NB4 (cell line): ENCODE results near the gene UBFD1.

Experiments
- CTCF ChIP-seq: IDR thresholded peaks from one replicate; pipeline ENCODE4 v1.5.1; 2012; ENCODE audit warnings: low read depth, low read length
- MAX ChIP-seq: IDR thresholded peaks from 2 replicates; pipeline ENCODE4 v1.6.1; 2011; ENCODE audit warnings: low read depth, low read length
- POLR2A ChIP-seq: IDR thresholded peaks from 2 replicates; pipeline ENCODE4 v1.6.1; 2011; ENCODE audit warnings: mild to moderate bottlenecking; ENCODE audit not compliant: insufficient read length; ENCODE audit errors: extremely low read depth

DNA sequence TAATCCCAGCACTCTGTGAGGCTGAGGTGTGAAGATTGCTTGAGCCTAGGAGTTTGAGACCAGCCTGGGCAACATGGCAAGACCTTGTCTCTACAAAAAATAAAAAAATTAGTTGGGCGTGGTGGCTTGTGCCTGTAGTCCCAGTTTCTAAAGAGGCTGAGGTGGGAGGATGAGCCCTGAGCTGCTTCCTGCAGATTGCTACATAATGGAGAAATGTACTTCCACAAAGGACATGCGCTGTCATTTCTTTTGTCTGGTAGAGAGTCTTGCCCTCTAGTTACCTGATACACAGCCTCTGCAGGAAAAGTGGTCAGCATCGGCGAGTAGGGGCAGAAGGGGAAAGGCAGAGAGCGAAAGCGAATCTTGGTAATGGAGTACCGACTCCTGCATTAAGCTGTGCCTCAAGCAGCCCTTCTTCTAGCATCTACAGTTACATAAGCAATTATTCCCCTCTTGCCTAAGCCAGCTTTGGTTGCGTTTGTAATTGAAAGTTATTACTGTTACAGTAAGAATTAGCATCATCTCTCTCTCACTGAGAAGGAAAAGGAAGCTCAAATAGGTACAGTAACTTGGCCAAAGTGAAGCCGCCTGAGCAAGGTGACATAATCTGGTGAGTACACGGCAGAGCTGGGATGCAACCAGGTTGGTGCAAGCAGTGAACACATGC is 28.8 kb upstream of the UBFD1 start:
- TF ChIP-seq CTCF (no peak), POLR2A (no peak), MAX (no peak)
